Stimulated activated naive CD8-positive, alpha-beta T cell treated with anti-CD3 and anti-CD28 coated beads, Interleukin-15, Interleukin-2, amounts not matched to agents 100 U/mL and 50 U/mL, for 24 hours (primary cell): ENCODE results near the gene MCF2L.

Source experiments
- ATAC-seq: fragments of 150-1000 bp; cut with Tn5 transposase; one replicate; pipeline ENCODE4 v1.10.0; 2021
- DNase-seq: peaks from one replicate; pipeline ENCODE4 v3.0.0; 2021

Gene MCF2L

GRCh38 chr13:113083402-113084061 lies 114.5 kb downstream of the MCF2L start:
- no peak for DNase-seq
- no peak for ATAC-seq

GRCh38 chr13:113084094-113084942 lies 115.3 kb downstream of the MCF2L start:
- ATAC-seq (no peak), DNase-seq (no peak)

GRCh38 chr13:113084943-113085540 lies 116.0 kb downstream of the MCF2L start:
- ATAC-seq = no peak
- DNase-seq = no peak

GRCh38 chr13:113086031-113086750 lies 117.2 kb downstream of the MCF2L start:
- ATAC-seq (no peak), DNase-seq (no peak)

GRCh38 chr13:113086991-113087922 lies 118.2 kb downstream of the MCF2L start:
- DNase-seq (no peak), ATAC-seq (no peak)

- no peak for DNase-seq
- no peak for ATAC-seq
Measured at GRCh38 chr13:113087923-113088690, 119.1 kb downstream of the MCF2L start.

GRCh38 chr13:113088691-113089020 lies 119.6 kb downstream of the MCF2L start:
- DNase-seq (no peak), ATAC-seq (no peak)

GRCh38 chr13:113089693-113090414 lies 120.8 kb downstream of the MCF2L start:
- no peak for ATAC-seq
- no peak for DNase-seq

- no peak for ATAC-seq
- DNase-seq = no peak
Measured at GRCh38 chr13:113090415-113090770, 121.4 kb downstream of the MCF2L start.

GRCh38 chr13:113090806-113091205 lies 121.8 kb downstream of the MCF2L start:
- DNase-seq = no peak
- no peak for ATAC-seq

GRCh38 chr13:113091211-113091771 lies 122.3 kb downstream of the MCF2L start:
- DNase-seq (no peak), ATAC-seq (no peak)

- DNase-seq (no peak), ATAC-seq (no peak)
Measured at GRCh38 chr13:113091891-113092775, 123.1 kb downstream of the MCF2L start.

GRCh38 chr13:113092776-113093579 lies 124.0 kb downstream of the MCF2L start:
- no peak for DNase-seq

GRCh38 chr13:113093580-113094409 lies 124.8 kb downstream of the MCF2L start:
- no peak for DNase-seq
- no peak for ATAC-seq

More at GRCh38 chr13:113092776-113093579, 124.0 kb downstream of the MCF2L start:
- no peak for ATAC-seq

GRCh38 chr13:113094410-113094800 lies 125.4 kb downstream of the MCF2L start:
- DNase-seq = no peak
- ATAC-seq = no peak

GRCh38 chr13:113095146-113096051 lies 126.4 kb downstream of the MCF2L start:
- ATAC-seq (no peak), DNase-seq (no peak)
